ENCODE data around the gene SLC6A6.

SLC6A6 gene

DNA sequence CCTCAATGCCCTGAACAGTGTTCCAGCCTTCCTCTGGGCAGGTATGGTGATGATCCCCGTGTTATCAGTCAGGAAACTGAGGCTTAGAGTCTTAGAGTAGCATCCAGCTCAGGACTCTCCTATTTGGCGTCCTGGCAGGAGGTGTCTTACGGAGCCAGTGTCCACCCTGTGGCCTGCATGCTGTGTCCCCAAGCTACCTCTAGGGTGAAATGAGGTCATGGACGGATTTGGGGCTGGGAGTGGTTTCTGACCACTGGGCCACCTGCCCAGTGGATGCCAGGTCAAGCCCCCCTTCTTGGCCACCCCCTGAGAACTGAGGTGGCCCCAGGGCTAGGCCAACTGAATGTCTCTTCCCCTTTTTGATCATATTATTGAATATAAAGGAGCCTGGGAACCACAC, 27.2 kb upstream of the SLC6A6 start:
- no peak overlapping the region for H3K4me3 ChIP-seq (ENCODE audit: insufficient read depth, low read length, poor library complexity, severe bottlenecking)
- H3K9ac ChIP-seq (ENCODE audit: low read length) = no peak overlapping the region
- H3K4me2 ChIP-seq (ENCODE audit: low read depth, low read length, poor library complexity, severe bottlenecking) = no peak overlapping the region
- H4K20me1 ChIP-seq (ENCODE audit: low read depth, low read length) = no peaks in the 10 kb centered on the region
- peaks cover 12% of the 10 kb centered on the region; the same call in 1 of the 2 replicates for H3F3A ChIP-seq (ENCODE audit: insufficient read depth)
- H3K79me2 ChIP-seq (ENCODE audit: insufficient read depth, low read length) = no peaks in the 10 kb centered on the region
- H3K36me3 ChIP-seq (ENCODE audit: low read length) = no peaks in the 10 kb centered on the region
- no peak for TF ChIP-seq EZH2phosphoT487 (conservative IDR thresholded peaks at IDR 0.05; ENCODE audit: low read length)
- TF ChIP-seq, protein P1, sequence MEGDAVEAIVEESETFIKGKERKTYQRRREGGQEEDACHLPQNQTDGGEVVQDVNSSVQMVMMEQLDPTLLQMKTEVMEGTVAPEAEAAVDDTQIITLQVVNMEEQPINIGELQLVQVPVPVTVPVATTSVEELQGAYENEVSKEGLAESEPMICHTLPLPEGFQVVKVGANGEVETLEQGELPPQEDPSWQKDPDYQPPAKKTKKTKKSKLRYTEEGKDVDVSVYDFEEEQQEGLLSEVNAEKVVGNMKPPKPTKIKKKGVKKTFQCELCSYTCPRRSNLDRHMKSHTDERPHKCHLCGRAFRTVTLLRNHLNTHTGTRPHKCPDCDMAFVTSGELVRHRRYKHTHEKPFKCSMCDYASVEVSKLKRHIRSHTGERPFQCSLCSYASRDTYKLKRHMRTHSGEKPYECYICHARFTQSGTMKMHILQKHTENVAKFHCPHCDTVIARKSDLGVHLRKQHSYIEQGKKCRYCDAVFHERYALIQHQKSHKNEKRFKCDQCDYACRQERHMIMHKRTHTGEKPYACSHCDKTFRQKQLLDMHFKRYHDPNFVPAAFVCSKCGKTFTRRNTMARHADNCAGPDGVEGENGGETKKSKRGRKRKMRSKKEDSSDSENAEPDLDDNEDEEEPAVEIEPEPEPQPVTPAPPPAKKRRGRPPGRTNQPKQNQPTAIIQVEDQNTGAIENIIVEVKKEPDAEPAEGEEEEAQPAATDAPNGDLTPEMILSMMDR (IDR thresholded peaks at IDR 0.05; ENCODE audit: insufficient read depth, low read length, poor library complexity, severe bottlenecking) = no peak
- H2AFZ ChIP-seq (ENCODE audit: low read depth, low read length, severe bottlenecking) = no peak overlapping the region
- H3K9me2 ChIP-seq (replicated peaks; ENCODE audit: insufficient read depth, low read length) = no peaks in the 10 kb centered on the region
- no peaks in the 10 kb centered on the region for H3K9me3 ChIP-seq (ENCODE audit: insufficient read depth, low read length)
- no peaks in the 10 kb centered on the region for H3K27me3 ChIP-seq (ENCODE audit: low read length)
- H3K27ac ChIP-seq (ENCODE audit: low read depth, low read length) = no peak overlapping the region

DNA sequence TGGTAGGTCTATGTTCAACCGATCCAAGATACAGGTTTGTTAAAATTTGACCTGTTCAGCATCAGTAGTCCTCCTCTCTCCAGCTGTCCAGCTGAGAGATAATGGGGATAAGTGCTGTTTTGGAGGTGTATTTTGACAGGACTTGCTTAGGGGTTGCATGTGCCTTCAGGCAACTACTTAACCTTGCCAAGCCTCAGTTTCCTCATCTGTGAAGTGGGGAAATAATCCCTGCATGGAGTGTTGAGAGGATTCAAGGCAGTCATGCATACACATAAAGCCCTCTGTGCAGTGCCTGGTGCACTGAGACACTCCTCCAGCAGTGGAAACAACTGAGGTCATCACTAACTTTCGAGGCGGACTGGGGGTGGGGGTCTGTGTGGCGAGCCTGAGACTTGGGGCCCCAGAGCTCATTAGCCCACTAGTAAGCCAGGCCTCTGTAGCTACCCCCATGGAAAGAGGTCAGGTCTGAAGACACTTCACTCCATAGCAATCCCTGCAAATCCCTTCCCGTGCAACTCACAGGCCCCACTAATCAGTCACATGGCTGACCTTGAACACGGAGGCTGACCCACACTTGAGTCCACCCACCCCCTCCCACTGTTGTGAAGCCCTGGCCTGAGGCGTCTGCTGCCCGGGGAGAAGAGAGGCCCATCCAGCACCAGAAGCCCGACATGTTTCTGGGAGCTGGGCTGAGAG, 25.9 kb upstream of the SLC6A6 start:
- Histone ChIP-seq H3K79me2 (ENCODE audit: insufficient read depth, low read length) (no peaks in the 10 kb centered on the region), H3K9ac (ENCODE audit: low read length) (no peak overlapping the region), H3K4me3 (ENCODE audit: insufficient read depth, low read length, poor library complexity, severe bottlenecking) (no peak overlapping the region), H3K36me3 (ENCODE audit: low read length) (no peaks in the 10 kb centered on the region), H3K9me2 (replicated peaks; ENCODE audit: insufficient read depth, low read length) (no peaks in the 10 kb centered on the region), H2AFZ (ENCODE audit: low read depth, low read length, severe bottlenecking) (no peak overlapping the region), H3K4me2 (ENCODE audit: low read depth, low read length, poor library complexity, severe bottlenecking) (no peak overlapping the region), H3K9me3 (ENCODE audit: insufficient read depth, low read length) (no peaks in the 10 kb centered on the region), H3K27me3 (ENCODE audit: low read length) (no peaks in the 10 kb centered on the region), H4K20me1 (ENCODE audit: low read depth, low read length) (no peaks in the 10 kb centered on the region), H3F3A (ENCODE audit: insufficient read depth) (peaks cover 18% of the 10 kb centered on the region; the same call in 1 of the 2 replicates), H3K27ac (ENCODE audit: low read depth, low read length) (no peak overlapping the region)
- no peak for TF ChIP-seq EZH2phosphoT487 (conservative IDR thresholded peaks at IDR 0.05; ENCODE audit: low read length)
- TF ChIP-seq, protein P1 (IDR thresholded peaks at IDR 0.05; ENCODE audit: insufficient read depth, low read length, poor library complexity, severe bottlenecking) = no peak

DNA sequence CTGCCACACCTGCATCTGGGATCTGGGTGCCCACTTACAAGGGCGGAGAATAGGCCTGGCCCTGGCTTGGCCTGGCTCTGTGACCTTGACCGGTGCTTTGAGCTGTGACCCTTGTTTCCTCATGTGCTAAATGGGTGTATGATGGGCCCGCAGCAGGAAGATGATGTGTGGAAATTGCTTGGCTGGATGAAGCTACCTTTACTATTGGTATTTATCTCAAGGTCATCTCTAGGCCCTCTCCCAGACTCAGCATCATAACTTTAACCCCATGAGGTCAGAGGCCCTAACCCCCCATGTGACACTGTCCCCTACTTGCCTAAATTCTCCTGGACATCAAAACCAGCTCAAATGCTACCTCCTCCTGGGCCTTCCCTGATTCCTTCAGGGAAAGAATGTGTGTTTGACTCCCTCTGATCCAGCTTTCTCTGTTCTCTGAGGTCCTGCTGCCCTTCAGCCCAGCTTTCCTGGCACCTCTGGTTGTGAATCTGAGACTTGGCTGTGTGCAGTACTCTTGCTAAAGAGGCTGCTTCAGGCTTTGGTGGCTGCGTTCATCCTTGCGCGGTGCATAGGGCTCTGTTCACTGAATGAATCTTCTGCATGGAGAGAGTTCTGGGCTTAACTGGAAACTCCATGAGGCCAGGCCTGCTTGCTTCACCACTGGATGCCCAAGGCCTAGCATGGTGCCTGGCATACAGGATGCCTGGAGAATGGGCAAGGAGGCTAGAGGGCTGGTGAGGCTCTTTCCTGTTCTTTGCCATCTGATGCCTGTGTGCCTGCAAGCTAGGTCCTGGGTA, 25.2 kb upstream of the SLC6A6 start:
- TF ChIP-seq, protein P1 (IDR thresholded peaks at IDR 0.05; ENCODE audit: insufficient read depth, low read length, poor library complexity, severe bottlenecking) = no peak
- no peak for TF ChIP-seq EZH2phosphoT487 (conservative IDR thresholded peaks at IDR 0.05; ENCODE audit: low read length)
- Histone ChIP-seq H3K9me3 (ENCODE audit: insufficient read depth, low read length) (no peaks in the 10 kb centered on the region), H3K27ac (ENCODE audit: low read depth, low read length) (no peak overlapping the region)

More for the DNA sequence above, 25.2 kb upstream of the SLC6A6 start:
- no peak overlapping the region for H3K9ac ChIP-seq (ENCODE audit: low read length)
- H3K4me3 ChIP-seq (ENCODE audit: insufficient read depth, low read length, poor library complexity, severe bottlenecking) = no peak overlapping the region
- no peak overlapping the region for H3K4me2 ChIP-seq (ENCODE audit: low read depth, low read length, poor library complexity, severe bottlenecking)
- H3K9me2 ChIP-seq (replicated peaks; ENCODE audit: insufficient read depth, low read length) = no peaks in the 10 kb centered on the region
- H3K27me3 ChIP-seq (ENCODE audit: low read length) = no peaks in the 10 kb centered on the region
- no peaks in the 10 kb centered on the region for H3K79me2 ChIP-seq (ENCODE audit: insufficient read depth, low read length)
- no peaks in the 10 kb centered on the region for H4K20me1 ChIP-seq (ENCODE audit: low read depth, low read length)
- H3K36me3 ChIP-seq (ENCODE audit: low read length) = no peaks in the 10 kb centered on the region
- no peak overlapping the region for H2AFZ ChIP-seq (ENCODE audit: low read depth, low read length, severe bottlenecking)
- H3F3A ChIP-seq (ENCODE audit: insufficient read depth) = peaks cover 18% of the 10 kb centered on the region; the same call in 1 of the 2 replicates

Measured in SU-DHL-6 (cell line).